Stimulated activated CD8-positive, alpha-beta memory T cell treated with anti-CD3 and anti-CD28 coated beads, Interleukin-7, amount 100 ng/mL, for 4 hours (primary cell): ENCODE results near the gene LSAMP.

Source experiments
- DNase-seq, 2 donors: peaks; one replicate each; pipeline ENCODE4 v3.0.0-alpha.2; 2020; ENCODE audit warnings: low read depth in 2 of 2

Gene LSAMP

DNA sequence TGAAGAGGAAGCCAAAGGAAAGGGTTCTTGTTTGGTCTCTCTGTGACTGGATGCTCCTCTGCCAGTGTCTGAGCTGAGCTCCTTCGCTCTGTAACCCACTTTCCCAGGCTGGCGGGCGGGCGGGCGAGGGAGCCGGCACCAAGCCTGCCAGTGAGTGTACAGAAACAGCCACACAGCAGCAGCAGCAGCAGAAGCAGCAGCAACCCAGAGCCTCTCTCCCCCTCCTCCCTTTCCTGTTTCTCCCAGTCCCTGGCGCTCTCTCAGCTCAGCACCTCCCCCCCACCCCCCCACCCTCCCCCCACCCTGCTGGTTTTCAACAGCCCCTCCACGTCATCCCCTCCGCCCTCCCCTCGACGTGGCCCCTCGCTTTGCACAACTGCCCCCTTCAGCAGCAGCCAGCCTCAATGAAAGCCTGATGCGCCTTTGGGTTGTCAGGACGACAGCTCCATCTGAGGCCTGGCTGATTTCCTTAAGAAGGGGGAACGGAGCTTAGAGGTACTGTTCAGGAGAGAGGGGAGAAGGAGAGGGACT, at the start of gene LSAMP:
Gene LSAMP (minus strand): TSS at position 177 of the 531 bp plus-strand sequence.
- no peak for DNase-seq

DNA sequence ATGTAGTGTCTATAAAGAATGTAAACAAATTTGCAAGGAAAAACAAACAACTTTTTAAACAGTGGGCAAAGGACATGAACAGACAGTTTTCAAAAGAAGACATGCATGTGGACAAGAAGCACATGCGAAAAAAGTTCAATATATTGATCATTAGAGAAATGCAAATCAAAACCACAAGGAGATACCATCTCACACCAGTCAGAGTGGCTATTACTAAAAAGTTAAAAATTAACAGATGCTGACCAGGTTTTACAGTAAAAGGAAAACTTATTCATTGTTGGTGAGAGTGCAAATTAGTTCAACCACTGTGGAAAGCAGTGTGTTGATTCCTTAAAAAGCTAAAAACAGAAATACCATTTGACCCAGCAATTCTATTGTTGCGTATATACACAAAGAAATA, 47.1 kb upstream of the LSAMP start:
- no peak for DNase-seq

DNA sequence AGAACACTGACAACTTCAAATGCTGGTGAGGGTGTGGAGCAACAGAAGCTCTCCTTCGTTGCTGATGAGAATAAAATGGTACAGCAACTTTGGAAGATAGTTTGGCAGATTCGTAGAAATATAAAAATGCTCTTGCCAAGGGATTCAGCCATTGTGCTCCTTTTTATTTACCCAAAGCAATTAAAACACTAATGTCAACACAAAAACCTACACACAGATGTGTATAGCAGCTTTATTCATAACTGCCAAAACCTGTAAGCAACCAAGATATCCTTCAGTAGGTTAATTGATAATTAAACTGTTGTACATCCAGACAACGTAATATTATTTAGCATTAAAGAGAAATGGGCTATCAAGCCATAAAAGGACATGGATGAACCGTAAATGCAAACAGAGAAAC, 37.8 kb upstream of the LSAMP start:
- no peak for DNase-seq

DNA sequence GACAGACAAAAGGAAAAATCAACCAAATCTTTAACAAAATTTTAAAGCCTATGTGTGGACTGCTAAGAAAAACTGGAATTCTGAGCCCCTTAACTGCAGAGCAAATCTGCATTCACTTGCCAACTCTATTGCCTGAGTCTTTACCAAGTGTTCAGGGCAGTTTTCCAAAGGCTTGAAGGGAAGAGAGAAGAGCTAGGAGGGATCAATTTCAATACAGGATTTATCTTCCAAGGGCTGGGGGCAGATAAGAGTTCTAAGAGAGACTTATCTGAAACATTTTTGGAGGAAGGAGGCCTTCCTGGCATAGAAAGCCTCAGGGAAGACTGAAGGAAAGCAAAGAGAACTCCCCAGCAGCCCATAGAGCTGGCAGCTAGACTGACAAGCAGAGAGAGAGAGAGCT, 31.4 kb upstream of the LSAMP start:
- DNase-seq, result no peak

DNA sequence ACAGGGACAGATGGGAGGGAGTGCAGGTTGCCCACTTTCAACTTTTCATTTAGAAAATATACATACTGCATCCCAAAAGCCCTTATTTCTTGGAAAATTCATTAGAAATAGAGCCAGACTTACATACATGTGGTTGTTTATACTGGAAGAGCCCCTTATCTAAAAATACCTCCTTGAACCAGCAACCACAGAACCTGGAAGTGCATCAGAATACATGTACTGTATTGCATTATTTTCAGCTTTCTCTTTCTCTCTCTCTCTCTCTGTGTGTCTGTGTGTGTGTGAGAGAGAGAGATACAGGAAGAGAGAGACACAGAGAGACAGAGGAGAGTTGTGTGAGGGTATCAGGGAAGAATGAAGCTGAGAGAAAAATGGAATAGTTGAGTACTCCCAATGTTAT, 29.5 kb upstream of the LSAMP start:
- DNase-seq, result no peak

DNA sequence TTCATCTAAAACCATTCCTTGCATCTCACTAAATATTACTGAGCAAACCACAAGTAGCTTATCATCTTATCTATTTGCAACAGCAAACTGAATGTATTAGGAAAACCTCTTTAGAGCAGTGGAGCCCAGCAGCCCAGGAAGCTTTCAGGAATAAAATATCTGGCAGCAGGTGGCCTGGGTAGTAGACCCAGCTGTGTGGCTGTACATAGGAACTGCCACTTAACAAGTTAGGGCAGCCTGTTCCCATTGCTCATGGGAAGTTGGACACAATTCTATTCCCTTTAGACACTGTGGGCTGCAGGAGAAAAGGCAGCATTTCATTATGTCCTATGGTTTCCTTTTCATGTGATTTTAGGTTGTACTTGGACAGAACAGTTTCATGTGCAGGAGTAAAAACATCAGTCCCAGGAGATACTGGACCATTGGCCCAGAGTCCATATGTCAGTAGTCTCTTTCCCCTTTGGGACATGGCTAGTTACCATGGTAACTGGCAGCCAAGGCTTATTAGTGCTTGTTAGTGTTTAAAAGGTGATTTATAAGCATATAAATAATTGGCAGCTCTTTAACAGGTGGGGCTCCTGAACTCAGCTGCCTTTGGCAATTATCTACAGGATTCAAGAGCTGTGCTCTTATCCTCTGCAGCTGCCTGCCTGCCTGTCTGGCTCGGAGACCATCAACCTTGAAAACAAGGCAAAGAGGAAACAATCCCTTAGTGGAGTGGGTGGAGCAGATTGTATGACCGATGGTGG, 28.9 kb upstream of the LSAMP start:
- no peak for DNase-seq

DNA sequence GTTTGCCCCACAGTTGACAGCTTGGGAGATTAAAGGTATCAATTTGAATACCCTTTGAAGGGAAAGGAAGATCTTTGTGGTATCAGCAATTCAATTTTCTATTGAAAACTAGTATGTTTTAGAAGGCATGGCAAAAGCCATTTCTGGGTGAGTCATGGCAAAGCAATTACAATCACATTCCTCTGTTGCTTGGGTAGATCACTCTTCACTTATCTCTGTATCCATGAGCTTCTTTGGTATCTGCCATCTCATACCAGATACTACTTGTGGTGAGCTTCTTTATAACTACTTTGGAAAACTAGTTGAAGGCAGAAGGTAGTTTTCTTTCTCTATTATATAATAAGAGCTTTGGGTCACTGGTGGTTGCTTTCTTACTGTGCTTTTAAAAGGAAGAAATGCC, 28.3 kb upstream of the LSAMP start:
- no peak for DNase-seq

DNA sequence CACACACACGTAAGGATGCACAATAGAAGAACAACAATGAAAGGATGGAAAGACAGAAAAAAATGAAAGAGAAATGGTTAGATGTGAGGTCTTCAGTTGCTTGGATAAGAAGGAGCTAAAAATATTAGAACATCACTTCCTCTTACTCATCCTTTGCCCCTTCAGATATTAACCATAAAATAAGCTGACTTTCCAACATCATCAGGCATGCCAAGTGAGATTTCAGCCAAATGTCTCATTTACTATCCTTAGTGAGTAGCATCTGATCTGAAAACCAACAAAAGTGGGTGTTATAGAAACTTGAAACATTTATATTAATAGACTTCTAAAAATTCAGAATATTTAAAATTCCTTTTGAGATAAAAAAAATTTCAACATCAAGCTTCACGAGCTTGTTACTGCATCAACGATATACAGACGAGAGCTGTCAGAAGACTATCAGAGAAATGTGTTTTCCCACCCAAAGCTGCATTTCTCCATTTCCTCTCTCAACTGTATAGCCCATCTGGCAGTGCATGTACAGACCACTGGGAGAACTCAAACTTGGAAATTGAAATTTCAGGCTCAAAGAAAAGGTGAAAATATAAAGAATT, 25.4 kb upstream of the LSAMP start:
- DNase-seq, result no peak

DNA sequence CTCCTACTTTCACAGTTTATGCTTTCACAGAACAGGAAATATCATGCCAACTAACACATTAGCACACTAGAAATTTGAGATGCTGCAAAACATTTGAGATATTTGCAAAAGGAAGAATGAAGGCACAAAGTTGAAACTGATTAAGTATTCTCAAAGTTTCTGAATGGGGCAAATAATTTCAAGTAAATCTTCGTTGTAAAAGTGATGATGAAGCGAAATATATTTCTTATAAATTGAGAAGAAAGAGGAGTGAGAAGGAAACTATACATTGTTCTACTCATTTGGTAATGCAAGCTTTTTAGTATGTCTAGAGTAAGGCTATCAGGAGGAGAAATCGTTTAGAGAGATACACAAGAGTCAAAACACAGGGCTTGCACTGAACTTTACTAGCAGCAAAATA, 24.3 kb upstream of the LSAMP start:
- no peak for DNase-seq

DNA sequence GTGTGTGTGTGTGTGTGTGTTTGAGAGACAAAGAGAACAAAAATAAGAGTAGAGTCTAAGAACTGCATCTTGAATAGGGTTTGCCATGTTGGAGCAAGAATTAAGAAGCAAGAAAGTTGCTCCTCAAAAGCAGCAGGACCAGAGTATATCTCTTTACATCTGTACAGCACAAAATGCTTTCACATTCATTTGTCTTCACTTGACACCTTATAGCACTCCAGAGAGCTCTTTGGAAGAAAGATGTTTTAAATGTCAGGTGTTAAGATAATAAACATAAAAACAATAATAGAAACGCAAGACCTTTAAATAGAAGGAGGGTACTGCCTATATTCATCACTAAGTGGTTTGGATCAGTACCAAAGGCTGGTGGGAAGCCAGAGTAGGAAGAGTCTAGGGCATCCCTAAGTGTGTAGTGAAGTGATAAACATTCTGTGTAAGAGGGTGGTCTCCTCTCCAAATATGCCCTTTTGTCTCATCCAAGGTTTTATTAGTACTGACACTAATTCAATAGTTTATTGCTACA, 19.1 kb upstream of the LSAMP start:
- DNase-seq, result no peak

DNA sequence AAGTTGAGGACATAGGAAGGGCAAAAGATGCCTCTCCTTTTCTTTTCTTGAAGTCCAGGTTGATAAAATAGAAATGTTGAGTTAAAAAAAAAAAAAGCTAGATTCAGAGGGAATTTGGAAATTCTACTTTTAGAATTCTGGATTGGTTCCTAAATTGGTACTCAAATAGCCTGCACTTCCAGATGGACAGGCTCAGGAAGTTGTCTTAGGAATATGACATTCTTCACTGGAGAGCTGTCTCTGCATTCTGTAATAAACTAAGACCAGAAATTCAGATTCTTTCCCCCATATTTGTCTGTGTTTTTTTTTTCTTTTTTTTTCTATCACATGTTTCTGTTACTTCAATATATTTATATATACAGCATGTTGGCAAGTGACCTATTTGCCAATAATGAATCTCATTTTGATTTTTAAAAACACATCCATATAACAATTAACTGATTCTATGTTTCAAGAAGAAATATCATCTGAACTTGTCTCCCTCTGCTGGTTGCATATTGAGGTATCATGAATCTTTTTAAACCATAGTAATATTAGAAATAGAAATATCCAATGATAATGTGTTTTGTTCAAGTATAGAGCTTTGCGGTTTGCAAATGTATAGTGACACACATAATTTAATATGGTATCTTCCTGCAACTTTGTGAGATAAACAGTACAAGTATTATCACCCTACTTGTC, 8.5 kb upstream of the LSAMP start:
- no peak for DNase-seq

DNA sequence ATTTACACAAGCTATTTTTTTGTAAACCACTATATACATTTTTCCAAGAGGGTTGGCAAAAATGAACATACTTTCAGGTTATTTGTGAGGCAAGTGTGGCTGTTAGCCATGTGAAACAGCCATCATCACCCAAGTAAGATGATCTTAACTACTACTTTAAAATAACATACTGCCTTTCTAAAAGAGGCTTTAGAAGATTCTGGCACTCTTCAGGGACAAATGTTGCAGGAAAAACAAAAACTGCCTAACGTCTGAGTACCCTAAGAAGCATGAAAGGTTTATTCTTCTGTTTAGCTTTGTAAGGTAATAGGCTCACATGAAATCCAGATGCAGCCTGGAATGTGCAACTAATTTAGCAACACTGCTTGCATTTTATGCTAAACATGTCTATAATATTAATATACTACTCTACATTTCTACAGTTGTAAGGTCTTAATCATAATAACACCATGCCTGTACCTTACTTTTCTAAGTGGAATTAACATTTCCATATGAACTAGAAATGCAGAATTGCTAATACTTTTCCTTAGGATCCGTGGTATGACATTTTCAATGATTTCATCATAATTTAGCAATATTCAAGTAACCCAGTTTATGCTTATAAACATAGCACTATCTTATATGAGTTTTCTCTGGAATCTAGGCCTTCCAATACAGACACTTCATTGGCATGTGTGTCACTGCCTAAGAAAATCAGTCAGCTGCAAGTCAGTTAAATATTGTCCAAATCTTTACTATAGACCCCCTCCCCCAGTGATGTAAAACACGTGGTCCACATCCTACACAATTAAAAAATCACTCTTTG, 4.5 kb upstream of the LSAMP start:
- no peak for DNase-seq

DNA sequence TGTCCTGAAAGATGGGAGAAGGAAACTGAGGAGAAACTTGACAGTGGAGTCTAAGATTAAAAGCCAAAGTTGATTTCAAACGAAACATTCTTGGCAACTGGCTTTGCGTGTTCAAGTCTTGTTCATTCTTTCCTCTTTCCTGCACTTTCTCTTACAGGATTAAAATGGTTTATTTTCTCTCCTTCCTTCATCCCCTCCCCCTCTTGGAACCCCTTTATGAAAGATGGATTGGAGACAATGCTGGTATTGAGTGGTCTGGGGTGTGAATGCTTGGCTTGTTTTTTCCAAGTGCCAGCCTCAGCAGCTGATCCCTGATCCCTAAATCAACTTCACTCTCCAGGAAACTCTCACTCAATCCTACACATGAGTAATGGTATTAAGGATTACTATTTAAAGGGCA, 703 bp upstream of the LSAMP start:
- DNase-seq, result no peak

DNA sequence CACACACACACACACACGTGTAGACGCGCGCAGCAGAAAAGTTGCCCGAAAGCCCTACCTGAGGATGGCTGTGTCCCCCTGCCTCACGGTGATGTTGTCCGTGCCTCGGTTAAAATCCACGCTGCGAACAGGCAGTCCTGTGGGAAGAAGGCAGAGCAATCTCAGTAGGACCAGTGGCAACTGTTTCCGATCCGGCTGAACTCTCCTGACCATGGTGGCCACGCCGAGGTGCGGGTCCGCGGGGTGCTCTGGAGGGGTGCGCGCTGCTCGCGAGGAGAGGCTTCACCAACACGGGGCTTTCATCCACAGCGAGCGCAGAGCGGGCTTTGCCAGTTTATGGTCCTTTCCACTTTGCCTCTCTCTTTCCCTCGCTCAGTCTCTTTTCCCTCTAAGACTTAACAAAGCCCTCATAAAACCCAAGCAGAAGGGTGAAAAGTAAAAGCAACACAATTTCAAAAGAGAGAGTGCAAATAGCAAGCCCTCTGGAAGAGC, 422 bp downstream of the LSAMP start:
- DNase-seq, result no peak

DNA sequence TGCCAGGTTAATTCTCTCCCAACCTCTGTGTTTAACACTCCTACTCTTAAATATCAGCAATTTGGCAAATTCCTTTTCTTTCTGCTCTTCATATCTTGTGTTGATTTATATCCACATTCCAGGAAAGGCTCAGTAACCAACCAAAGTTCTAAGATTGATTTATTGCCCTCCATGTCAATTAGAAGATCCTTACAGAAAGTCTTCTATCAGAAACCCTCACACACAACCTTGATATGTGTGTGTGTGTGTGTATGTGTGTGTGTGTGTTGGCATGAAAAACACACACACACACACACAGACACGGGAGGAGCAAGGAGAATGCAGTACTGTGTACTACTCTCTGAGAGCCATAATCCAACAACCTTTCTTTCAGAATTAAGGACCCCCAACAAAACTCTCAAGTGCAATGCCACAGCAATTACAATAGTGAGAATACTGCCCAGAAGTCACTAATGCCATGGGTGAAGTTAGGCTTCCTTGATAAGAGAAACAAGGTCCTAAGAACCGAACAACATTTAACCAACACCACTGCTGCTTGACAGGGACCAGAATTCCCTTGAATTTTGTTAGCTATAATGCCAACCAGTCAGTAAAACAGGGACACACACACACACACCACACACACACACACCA, 1.1 kb downstream of the LSAMP start:
- DNase-seq, result no peak

DNA sequence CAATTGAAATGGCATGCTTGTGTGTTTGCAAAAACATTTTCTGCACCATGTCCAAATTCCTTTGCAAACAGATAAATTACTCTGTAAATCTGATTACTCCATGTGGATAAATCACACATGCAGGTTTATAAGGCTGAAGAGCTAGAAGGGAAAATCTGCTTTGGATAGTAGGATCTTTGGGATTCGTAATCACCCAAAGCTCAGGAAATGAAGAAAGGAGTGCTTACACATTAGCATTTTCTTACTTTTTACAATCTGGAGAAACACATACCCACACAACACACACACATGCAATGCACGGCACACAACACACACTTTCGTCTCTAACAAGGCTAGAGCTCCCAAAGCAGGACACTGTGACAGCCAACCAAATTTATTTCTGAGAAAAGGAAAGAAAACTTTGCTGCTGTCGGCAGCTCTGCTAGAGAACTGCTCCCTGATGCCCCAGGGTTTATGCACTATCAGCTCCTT, 2.1 kb downstream of the LSAMP start:
- DNase-seq, result no peak

DNA sequence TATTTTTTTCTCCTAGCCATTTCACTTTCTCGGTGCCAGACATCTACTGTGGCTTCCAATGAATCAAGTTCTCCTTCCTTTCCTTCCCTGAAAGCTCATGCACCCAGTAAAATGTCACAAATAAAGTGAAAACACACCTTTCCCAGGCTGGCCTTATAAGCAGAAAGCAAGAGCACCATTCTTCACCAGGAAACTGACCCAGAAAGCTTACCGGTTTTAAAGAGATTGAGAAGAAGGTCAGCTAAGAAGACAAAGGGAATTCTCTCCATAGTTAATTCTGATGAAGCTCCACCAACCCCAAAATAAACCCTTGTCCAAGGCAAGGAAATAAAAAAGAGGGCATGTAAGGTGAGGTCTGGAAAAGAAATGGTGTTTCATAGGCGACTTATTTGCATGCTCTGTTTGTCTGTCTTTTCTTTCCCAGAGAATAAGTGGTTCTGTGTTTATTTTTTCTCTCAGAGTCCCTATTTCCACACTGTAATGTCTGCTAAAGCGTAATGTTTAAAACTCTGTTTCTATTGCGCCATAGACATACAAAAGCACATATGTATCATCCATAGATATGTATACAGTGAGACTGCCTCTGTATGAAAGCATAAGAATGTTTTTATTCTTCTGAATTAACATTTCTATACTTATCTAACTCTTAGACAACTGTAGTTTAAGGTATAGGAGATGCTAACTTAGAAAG, 2.8 kb downstream of the LSAMP start:
- no peak for DNase-seq

DNA sequence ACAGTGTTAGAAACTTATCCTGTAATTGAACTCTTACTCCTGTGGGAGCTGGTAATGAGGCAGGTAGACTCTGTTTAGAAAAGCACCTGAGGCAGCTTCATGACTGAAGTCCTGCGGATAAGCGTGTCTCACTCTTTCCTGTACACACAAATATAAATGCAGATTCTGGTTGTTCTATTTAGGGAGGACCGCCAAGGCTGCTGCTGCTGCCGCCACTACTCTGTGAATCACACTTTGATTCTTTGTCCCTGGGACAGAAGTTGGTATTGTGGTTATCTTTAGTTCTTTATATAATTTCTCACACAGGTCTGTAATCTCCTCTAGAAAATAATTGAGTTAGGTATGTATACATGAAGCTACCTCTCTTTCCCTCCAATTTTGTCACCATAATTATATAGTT, 3.6 kb downstream of the LSAMP start:
- DNase-seq, result no peak

DNA sequence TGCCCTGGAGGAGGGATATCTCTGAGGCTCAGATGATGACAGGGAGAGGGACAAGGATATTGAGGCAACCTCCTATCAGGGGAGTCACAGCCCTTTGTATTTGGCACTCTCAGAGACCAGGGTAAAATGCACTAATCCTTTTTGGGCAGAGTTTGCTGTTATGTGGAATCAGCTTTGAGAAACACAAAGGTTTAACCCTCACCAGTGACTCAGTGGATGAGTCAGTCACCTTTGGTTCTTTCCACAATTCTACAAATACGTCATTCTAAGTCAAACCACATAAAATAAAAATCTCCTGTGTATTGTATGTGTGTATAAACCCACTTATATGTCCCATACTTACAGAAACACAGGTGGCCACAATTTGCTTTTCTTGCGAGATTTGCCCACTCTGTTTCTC, 5.1 kb downstream of the LSAMP start:
- DNase-seq, result no peak

DNA sequence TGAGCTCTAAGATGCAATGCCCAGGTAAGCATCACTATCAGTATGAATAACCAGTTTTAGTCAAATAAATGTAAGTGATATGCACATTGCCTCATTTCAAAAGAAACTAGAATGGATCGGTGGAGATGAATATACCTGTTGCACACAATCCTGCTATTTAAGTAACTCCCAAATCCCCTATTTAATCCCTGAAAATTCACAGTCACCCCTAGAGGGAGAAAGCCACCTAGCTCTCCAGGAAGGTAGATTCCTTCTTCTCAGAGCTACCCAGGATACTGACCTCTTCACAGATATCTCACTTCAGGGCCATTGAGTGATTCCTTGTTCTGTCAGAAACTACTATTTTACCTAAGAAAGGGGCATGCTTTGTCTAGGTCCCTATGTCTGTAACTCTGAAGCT, 11.7 kb downstream of the LSAMP start:
- no peak for DNase-seq

DNA sequence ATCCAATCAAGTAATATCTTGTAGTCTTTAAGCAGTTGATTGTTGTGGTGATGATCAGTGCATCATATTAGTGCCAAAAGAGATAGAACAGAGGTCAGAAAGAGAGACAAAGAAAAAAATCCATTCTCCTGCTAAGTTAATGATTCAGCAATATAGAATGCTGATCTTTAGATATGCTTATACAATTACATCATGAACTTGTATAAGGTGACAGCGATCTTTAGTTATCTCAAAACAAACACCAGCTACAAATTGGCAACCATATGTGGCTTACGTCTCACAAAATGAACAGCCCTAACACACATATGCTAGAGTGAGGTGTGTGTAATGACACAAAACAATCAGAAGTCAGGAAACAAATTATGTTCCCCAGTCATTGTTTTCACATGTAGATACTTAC, 12.5 kb downstream of the LSAMP start:
- no peak for DNase-seq
